CD4-positive, alpha-beta T cell treated with Interleukin-21 for 1 hour (primary cell): Measurements from ENCODE around the gene ITGB7.
"Not testable (repeated sequence)": the region's sequence is repeated elsewhere in the genome, so short reads cannot be mapped to it uniquely, and the experiment has no call there.

Experiments used
- DNase-seq: peaks from one replicate; pipeline ENCODE4 v3.0.0-alpha.2; 2020

Gene ITGB7

DNA sequence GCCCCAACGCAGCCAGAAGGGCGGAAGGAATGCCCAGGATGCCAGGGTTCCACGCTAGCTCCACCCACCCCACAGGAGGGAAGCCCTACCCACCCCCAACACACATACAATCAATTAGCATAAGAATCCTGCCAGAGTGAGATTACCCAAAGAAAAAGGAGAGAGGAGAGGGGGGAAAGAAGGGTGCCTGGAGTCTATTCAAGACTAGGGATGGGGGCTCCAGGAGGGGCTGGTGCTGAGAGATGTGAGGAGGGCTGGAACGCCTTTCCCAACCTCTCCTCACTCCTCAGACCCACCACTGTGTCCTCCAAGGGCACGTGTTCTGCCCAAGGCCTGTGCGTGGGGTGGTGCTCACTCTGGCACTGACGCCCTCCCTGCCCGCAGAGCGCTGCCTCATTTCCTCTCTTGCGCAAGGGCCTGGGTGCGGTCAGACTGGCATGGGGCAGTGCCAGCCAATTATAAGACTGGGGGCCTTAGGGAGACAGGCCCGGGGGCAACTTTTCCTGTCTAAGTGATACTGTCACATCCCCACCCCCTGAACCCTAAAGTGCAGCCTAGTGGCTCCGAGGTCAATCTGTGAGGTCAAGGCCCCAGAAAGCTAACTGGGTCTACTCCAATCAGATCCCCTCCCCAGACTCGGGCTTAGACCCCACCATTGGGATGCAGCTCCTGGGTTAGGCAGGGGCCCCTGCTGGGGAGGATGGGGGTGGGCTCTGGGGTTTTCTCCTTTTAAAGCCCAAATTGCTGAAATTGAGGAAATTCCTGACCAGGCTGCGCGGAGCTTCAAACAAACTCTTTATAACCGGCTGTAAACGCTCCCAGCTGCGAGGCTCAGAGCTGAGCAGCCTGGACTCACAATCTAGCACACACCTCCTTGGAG is 10.2 kb upstream of the ITGB7 start:
- DNase-seq, result peak; percentile 53

DNA sequence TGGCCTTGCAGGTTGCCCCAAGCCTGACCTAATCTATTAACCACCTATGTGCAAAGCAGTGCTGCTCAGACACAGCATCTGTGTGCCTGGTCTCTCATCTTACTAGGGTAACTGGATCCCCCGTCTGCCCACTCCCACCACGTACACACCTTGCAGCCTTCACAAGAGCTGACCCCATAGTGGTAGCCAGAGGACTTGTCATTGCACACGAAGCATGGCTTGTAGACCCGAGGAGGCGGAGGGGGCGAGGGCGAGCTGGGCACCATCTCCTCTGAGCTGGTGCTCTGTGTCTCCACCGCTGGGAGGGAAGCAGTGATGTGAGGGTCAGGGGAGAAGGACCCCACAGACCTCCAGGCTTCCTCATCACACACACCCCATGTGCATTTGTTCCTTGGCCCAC is 8.4 kb upstream of the ITGB7 start:
- DNase-seq, result no peak

DNA sequence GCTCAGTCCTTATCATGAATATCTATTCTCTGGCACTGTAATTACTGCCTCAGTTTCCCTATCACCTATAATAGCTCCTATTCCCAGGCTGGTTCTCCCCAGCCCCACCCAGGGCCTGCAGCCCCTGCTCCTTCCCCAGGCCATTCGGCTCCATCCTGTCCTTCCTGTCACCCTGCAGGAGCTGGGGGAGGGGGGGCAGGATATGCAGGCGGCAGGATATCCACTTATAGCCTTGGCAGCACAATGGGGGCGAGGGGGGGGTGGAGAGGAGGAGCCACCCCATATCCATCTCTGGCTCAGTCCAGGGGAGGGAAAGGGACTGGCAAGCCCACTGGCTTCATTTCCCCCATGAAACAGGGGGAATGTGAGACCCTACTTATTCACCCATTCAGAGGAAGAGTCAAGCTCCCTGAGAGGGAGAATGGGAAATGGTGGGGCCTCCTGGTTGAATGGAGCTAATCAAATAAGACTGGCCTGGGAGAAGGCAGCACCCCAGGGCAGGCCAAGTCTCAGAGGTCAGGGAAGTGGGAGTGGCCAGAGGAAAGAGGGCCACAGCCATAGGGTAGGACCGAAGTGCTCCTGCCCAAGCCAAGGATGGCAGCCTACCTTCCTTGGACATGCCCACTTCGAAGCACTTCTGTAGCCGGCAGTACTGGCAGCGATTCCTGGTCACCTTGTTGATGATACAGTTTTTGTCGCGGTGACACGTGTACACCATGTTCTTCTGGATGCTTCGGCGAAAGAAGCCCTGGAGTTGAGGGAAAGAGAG is 7.8 kb upstream of the ITGB7 start:
- DNase-seq, result no peak

DNA sequence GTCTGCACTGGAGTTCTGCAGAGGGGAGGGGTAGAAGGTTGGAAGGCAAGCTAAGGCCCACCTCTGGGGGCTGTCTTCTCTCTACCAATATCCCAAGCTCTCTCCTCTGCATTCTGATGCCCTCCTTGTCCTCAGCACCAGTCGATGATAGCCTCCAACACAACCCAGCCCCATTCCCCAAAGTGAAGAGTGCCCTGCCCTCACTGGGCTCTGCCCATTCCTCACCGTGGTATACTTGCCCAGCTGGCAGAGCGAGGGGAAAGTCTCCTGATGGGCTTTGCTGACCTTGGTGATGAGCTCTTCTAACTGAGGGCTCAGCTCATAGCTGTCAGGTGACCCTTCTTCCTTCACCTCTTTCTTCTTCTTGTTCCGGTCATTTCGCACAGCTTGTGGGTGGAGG is 7.2 kb upstream of the ITGB7 start:
- no peak for DNase-seq

DNA sequence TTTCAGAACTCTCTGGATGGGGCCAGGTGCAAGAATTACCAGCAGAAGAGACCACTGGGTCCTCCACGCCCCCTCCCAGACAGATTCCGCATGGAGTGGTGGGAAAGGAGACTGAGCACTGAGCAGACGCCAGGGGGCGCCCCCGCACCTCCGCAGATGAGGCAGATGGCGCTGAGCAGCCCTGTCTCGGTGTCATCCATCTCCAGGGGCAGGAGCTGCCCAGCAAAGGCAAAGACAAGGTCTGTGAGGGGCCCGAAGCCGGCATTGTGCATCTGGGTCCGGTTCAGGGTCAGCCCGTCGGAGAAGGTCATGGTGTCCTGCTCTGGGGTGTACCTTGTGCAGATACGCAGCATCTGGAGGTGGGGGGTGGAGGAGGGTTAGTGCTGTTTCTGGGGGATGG is 6.3 kb upstream of the ITGB7 start:
- DNase-seq, result peak; percentile 82

DNA sequence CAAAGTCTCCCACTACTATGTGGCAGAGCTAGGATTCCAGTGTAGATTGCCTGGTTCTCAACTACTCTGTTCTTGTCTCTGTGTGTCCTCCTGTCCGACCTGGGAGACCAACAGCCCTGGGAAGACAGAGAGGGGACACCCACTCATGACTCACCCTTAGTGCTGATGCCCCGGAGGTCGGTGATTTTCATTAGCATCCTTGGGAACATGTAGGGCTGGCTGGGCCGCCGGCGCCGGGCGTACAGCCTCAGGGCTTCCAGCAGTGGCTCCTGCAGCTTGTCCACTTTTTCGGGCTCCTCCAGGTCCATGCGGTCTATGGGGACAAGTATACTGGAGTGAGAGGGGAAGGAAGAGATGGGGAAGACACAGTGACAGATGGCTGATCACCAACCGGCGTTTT is 5.9 kb upstream of the ITGB7 start:
- no peak for DNase-seq

DNA sequence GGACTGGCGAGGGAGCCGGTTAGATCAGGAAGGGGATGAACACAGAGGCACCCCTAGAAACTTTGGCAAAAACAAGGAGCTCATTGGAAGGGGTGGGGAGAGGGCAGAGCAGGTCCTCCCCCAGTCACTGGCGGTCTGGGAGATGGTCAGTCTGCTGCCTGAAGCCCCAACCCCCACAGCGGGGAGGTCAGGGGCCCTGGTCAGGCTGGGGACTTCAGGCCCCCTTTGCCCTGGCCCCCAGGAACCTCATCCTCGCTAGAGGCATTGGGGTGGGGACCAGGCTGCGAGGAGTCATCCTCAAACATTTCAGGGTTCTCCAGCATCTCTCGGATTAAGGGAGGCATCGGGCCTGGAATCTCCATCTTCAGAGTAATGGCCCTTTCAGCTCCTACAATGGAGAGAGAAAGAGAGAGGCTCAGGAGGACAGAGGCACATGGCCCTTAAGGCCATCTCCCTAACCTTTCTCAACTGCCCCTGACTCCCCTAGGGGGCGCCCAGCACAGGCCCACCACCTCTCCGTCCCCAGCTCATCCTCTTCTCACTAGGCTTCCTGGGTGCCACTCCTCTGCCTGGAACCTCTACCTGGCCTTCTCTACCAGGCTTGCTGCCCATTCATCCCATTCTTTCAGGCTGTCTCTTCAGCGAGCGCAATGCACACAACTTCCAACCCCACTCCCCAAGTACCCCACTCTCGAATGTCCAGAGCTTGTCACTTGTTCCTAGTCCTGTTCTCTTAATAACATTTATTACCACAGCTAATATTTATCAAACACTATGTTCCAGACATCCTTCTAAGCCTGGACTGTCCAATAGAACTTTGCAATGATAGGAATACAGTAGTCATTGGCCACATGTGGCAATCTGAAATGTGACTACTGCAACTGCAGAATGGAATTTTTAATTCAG is 4.7 kb upstream of the ITGB7 start:
- no peak for DNase-seq

DNA sequence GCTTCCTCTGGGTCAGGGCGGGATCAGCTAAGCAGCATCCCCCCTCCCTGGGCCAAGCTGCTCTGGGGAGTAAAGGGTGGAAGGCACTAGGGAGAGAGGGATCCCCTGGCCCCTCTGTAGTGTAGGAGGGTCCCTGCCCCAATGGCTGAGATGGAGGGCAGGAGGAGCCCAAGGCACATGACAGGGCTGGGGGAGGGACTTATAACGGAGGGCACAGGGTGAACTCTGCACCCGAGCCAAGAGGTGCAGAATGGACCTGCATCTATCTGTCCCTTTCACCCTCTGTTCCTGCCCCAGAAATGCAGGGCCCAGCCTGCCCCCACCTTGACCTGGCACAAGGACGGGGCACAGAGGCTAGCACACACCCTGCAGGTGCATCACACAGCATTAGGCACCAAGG is 3.8 kb upstream of the ITGB7 start:
- DNase-seq, result no peak

DNA sequence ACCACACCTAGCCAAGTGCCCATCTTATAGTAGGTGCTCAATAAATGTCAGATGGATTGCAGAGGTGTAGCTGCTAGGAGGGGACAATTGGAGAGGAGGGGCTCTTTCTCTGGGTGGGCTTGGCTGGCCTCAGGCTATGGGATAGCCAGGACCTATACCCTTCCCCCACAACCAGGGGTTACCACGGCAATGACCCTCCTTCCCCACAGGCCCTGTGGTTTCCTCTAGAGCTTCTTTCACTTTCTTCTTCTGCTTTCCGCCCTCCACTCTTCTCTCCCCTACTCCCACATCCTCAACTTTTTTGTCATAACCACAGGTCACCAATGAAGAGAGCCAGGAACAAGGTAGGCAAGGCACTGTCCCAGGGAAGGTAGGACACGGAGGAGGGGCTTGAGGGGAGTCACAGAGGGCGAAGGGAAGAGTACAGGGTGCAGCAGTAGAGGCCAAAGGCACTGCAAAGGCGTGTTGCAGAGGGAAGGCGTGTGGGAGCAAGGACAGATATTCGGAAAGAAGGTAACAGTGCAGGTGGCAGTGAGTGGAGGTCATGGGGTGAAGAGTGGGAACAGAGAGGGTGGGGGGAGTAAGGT is 1.9 kb upstream of the ITGB7 start:
- DNase-seq, result peak; percentile 55

DNA sequence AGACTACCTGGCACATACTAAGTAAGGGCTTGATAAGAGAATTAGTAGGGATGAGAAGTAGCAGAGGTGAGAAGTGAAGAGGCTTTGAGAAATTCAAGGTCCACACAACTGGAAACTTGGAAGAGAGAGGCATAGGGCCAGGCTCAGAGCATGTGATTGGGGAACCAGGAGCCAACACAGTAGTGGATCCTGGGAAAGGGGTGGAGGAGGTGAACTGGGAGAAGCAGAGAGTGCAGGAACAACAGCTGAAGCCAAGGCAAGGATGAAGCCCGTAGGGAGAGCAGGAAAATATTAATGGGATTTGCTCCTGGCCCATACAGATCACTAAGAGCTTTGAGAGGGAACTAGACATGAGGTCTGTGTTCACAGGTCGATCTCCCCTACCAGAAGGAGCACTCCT is 1.4 kb upstream of the ITGB7 start:
- no peak for DNase-seq

DNA sequence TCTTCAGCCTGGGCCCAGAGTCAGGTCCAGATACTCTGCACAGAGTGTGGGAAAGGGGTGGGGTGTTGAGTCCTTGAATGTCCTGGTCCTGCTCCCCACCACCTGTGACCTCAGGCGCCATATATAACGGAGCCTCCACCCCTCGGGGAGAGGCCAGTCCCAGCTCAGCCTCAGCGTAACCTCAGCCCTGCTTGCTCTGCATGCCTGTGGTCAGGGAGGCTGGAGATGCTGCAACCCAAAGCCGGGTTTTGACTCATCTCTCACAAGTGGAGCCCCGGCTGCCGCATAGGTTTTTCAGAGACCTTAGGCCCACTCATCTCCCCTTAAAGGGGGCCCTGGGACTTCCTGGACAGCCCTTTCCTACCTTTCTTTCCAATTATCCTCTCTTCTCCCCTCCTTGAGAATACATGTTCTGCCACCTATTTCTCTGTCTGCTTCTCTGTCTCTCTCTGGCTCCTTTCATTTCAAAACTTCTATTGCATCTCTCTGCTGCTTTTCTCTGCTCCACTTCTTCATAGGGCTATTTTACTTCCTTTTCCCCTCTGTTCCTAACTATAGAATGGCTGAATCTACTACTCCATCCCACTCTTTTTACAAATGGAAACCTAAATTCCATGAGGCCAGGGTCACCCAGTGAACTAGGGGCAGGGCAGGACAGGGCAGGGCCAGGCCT is 1.2 kb downstream of the ITGB7 start:
- peak; percentile 62 for DNase-seq

DNA sequence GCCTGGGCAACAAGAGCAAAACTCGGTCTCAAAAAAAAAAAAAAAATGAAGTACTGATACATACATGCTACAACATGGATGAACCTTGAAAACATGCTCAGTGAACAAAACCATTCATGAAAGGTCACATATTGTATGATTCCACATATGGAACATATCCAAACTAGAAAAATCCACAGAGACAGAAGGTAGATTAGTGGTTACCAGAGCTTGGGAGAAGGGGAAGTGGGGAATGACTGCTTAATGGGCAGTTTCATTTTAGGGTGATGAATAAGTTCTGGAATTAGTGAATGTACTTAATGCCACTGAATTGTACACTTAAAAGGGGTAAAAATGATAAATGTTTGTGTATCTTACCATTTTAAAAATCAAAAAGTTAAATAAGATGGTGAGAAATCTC is 2.7 kb downstream of the ITGB7 start:
- no peak for DNase-seq

DNA sequence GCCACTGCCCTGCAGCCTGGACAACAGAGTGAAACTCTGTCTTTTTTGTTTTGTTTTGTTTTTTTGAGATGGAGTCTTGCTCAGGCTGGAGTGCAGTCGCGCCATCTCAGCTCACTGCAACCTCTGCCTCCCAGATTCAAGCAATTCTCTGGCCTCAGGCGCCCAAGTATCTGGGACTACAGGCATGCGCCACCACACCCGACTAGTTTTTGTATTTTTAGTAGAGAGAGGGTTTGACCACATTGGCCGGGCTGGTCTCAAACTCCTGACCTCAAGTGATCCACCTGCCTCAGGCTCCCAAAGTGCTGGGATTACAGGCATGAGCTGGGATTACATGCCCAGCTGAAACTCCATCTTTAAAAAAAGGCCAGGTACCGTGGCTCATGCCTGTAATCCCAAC is 4.7 kb downstream of the ITGB7 start:
- not testable (repeated sequence) for DNase-seq

DNA sequence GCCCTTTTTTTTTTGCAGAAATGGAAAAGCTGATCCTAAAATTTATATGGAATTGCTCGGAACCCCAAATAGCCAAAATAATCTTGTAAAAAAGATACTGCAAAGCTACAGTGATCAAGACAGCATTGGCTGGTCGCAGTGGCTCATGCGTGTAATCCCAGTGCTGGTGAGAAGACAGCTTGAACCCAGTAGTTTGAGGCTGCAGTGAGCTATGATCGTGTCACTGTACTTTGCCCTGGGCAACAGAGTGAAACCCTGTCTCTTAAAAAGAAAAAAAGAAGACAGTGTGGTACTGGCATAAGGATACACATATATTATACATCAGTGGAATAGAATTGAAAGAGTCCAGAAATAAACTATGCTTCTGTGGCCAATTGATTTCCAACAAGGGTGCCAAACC is 5.4 kb downstream of the ITGB7 start:
- no peak for DNase-seq

DNA sequence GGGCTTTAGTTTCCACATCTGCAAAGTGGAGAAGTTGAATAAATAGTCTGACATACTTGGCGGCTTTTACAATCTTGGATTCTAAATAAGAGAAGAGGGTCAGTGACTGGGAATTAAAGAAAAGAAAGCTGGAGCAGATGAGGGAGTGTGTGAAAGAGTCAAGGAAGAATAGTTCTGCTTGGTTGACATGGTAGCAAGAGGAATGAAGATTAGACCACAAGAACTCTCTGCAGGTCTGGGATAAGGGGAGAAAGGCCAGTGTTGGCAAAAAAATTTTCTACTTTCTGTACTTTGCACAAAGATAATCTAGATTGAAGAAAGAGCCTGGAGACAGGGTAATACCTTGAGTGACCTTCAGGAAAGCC is 5.9 kb downstream of the ITGB7 start:
- DNase-seq, result no peak

DNA sequence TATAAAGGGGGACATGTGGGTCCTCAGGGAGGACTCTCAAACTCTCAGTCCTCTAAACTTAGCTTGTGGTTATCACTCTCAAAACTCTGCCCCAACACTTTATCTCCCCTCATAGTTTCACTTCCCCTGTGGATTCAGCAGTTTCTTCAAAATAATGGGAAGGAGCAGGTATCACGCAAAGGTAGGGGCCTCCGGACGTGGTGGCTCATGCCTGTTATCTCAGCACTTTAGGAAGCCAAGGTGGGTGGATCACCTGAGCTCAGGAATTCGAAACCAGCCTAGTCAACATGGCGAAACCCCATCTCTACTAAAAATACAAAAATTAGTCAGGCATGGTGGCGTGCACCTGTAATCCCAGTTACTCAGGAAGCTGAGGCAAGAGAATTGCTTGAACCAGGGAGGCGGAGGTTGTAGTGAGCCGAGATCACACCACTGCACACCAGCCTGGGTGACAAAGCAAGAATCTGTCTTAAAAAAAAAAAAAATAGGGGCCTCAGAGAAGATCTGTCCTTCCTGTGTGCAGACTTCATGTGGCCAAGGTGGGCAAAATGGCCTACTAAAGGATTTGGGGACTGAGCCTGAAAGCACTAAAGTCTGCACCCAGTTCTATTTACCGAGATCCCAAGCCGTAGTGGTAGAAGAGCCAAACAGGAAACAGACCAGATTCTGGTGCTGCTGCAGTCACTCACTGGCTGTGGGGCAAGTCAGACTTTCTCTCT is 6.4 kb downstream of the ITGB7 start:
- DNase-seq, result no peak

DNA sequence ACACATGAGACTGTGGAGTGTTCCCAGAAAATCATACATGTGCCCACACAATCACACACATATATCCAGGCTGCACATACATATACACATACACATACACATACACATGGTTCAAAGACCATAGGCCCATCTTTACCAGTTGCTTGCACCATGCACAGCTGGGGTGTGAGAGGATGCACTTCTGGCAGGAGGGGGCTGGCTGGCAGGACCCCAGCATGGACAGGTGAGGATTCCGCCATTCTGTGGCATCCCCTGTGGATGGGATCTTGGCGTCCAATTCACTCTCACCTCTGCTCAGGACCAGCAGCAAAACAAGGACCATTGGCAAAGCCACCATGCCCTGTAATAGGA is 7.0 kb downstream of the ITGB7 start:
- DNase-seq, result no peak

DNA sequence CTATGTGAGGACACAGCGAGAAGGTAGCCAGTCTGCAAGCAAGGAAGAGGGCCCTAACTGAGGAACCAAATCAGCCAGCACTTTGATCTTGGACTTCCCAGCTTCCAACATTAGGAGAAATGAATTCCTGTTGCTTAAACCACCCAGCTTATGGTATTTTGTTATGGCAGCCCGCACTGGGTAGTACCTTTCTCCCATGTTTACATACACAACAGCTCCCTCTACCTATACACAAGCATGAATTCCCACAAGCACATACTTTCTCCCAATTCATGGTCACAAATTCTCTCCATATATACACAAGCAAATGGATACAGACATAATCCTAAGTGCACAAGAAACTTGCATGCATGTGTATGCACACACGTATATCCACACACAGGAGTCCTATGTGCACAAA is 7.4 kb downstream of the ITGB7 start:
- no peak for DNase-seq

DNA sequence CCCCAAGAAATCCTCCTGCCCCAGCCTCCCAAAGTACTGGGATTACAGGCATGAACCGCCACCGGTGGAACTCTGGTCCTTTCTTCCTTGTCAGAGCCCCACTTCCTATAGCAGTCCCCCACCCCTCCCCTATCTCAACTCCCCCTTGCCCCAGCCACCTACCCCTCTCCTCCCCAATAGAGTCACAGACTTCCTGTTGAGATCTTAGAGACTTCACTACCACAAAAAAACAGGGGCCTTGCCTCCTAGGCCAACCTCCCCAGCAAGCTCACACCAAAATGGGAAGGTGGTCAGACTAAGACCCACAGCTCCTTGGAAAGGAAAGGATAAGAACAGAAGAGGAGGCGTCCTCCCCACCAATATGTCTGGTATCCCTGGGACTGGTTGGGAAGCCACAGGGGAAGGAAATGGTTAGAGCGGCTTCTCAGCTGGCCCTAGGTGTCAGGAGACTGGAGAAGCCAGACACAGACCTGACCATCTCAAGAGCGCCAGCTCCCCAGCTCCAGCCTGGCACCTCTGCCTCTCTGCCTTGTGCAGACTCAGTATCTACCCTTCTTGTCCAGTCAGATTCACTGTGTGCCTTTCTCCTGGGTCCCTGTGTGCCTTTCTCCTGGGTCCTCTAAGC is 8.5 kb downstream of the ITGB7 start:
- peak; percentile 45 for DNase-seq

DNA sequence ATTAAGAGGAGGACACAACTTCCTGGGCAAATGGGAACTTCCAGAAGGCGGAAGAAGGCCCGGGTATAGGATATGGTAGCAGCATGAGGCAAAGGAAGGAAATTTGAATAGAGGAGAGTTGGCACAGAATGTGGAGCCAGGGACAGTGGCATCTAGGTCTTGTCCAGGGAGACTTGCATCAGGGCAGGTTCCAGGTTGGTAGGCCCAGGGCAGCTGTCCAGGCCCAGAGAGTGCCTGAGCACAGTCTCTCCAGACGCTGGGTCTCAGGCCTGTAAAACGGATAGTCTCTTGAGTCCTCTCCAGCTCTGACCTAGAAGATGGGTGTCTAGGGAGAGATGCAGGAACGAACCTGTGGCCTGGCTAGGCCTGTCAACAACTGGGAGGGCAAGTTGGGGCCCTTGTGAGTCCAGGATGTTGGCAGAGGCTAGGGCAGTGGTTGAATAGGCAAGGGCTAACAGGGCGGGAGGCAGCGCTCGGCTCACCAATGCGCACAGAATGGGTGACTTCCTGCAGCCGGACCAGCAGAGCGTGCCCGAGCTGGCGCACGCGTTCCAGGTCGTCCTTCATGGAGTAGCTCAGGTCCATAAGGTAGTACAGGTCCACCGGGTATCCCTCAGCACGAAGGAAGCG is 9.9 kb downstream of the ITGB7 start:
- no peak for DNase-seq

DNA sequence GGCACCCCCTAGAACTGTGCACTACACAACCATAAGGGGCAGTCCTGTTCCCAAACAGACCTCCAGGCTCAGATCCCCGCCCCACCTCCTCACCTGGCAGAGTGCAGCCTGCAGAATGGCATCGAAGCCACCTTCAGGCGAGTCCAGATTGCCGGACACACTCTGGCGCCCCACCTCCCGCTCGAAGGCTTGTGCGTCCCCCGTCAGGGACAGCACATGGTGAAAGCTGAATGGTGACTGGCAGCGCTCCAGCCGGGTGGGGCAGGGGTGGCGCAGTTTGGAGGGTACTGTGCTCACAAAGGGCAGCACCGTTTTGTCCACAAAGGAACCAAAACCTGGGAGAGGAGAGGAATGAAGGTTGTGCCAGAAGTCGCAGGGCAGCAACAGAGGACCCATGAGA is 10.6 kb downstream of the ITGB7 start:
- DNase-seq, result no peak
